ENCODE data around the gene KCNK5.

KCNK5 gene

DNA sequence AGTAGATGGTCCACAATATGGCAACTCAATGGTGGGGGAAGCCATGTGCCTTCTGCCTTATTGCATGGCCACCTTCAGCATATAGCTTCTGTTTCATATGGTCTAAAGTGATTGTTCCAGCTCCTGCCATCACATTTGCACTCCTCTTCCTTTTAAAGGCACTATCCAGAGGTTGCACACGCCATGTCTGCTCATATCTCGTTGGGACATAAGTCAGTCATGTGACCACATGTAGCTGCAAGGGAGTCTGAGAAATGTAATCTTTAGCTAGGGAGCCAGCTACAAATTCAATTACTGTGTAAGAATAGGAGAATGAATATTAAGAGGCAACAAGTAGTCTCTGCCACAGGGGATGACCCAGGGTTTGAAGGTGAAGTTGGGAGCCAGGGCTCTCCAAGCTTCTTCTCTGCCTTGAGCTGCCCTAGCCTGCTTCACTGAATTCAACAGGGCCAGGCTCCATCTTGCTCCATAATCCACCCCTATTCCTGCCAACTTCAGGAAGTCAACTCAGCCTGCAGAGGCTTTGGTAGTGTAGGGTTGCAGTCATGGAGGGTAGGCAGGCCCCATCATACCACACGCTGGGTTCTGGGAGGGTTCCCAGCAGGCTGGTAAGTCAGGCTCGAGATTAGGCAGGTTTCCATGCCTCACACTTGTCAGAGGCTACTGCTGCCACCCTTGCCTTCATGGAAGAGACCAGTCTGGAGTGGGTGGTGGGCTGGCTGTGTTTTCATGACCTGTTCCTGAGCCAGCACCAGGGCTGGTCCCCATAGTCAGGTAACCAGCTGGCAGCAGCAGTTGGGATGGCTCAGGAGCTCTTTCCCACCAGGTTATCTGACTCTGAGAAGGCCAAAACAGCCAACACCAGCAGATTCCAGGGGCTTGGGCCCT lies 57.5 kb downstream of the KCNK5 start:
- no peak for DNase-seq (ENCODE audit: low read depth)

DNA sequence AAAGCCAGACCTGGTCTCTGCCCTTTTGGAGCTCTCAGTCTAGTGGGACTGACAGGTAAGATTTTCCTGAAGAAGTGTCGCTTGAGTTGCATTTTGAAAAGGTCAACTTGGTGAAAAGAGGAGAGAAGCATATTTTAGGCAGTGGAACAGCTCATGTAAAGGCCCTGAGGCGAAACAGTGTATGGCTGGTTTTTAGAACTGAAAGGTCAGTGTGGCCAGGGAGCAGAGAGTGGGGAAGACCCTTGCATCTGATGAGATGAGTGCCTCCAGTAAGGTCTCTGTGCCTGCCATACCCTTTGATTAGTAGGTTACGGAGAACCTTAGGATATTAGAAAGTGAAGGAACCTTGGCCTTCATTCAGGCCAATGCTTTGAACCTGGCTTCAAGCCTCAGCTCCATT lies 58.4 kb downstream of the KCNK5 start:
- DNase-seq (ENCODE audit: low read depth), result no peak

DNA sequence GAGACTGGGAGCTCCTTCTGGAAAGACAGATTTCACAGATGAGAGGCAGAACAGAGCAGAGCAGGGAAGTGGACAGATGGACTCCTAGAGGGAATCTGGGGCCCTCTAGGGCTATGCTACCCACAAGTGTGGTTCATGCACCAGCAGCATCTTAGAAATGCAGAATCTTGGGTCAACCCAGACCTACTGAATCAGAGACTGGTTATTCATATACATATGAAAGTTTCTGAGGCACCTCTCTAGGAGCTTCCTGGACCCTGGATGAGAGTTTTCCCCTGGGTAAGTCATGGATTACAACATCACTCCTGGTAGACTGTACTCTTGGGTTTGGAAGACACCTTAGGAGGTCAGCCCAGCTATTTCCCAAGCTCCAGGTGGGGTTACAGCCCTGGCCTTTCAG lies 58.9 kb downstream of the KCNK5 start:
- DNase-seq (ENCODE audit: low read depth), result no peak

DNA sequence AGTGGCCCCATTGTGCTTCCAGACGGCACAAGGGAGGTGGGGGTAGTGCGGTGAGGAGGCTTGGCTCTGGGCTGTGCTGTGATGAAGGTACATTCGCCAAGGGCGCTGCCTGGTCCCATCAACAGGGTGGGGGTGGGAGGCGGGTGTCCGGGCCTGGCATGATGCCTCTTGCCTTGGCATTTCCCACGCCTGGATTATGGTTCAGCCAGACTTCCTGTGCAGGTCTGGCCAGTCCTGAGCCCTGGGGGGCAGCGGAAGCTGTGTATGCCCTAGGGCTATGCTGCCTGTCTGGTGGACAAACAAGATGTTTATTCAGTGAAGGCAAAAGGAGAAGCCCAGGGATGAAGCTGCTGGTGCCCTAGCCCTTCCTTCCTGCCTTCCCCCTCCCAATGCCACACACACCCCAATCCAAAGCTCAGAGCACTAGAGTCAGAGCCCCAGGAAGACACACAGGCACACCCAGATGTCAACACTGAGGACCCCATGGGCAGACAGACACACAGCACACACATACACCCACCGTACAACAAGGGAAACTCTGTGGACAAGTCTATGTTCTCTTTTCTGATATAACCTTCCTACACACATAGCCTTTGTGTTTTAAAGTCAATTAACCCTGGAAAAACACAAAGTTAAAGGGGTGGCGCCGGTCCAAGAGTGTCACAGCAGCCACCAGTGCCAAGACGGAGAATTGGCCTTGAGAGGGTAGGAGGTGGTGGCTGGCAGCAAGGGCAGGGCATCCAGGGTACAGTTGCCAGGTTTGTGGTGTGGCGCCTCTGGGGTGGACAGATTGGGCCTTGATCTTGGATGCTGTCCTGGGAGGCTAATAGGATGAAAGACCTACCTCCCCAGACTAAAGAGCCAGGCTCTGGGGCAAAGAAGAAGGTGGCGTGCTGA lies 59.6 kb downstream of the KCNK5 start:
- no peak for DNase-seq (ENCODE audit: low read depth)

DNA sequence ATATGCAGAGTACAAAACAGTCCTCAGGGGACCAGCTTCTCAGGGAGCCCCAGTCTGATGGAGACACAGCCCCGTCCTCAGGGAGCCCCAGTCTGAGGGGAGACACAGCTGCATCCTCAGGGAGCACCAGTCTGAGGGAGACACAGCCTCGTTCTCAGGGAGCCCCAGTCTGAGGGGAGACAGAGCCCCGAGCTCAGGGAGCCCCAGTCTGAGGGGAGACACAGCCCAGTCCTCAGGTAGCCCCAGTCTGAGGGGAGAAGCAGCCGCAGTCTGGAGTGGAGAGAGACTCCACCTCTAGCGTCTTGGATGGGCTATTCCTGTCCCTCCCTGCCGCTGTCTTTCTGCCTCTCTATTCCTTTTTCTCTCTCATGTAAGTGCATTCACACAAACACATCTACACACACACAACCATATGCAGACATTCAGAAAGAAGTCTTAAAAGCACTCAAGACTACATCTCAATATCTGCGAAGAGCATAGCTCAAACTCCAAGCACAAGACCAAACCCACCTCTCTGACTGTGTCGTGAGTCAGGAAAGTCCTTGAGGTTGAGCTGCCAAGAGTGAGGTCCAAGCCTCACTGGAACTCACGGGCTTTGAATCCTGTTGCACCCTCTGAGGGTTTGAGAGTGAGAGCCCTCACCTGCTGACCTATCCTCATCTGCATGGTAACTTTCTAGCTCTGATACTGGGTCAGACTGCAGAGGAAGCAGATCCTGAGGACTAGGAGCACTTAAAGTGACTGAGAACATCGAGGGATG lies 61.2 kb downstream of the KCNK5 start:
- no peak for DNase-seq (ENCODE audit: low read depth)

DNA sequence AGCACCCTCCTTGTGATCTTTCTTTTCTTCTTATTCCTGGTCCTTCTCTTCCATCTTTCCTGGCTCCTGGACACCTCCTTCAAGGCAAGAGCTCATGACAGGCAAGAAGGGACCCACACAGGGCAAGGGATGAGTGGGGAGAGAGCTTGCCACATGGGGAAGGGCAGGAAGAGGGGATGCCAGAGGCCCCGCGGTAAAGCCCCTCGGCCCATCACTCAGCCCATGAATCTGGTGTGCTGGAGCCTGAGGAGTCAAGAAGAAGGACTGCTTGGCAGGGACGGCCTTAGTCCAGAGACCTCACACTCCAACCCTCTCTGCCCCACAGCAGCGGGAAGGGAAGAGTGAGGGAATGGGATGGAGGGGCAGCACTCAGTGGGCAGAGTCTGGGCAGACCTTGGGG lies 62.0 kb downstream of the KCNK5 start:
- no peak for DNase-seq (ENCODE audit: low read depth)

DNA sequence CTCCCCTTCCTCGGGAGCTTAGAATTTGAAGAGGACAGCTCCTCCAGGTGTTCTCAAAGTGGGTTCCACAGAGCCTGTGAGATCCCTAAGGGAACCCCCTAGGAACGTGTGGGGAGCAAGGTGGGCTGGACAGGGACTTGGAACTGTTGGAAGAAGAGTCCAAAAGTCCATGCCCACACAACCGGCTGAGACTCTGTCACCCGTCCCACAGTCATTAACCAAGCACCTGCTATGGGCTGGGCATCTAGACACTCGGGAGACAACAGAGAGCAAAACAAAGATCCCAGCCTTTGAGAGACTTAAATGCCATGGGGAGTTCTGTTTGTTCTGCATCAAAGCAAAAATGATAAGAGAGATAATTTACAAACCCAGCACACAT lies 62.4 kb downstream of the KCNK5 start:
- DNase-seq (ENCODE audit: low read depth), result no peak

DNA sequence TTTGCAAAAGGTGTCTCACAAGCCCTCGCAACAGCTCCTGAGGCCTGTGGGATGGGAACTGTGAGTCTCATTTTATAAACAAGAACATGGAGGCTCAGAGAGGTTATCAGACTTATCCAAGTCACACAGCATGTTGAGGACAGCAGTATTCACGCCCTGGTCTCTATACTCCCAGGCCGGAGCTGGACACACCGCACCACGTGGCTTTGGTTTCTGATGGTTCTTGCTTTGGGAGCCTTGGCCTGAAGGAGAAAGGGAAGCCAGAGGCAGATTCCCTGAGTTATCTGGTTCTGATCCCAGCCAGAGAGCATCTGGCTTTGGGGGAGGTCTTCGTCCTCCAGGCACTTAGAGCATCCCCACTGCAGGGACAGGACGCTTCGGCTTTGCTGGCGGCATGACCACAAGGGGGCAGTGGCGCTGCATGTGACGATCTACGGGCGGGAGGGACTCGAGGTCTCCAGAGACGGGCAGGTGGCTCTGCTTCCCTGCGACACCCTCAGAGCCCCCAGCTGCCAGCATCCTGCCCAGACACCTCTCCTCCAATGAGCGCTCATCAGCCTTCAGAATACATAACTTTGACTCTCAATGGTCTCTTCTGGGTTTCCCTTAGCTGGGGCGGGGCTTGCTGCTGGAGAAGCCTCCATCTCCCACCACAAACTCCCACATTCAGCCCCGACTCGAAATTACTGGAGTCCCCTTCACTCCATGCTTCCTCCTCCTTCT lies 62.9 kb downstream of the KCNK5 start:
- peak; percentile 14 for DNase-seq (ENCODE audit: low read depth)

DNA sequence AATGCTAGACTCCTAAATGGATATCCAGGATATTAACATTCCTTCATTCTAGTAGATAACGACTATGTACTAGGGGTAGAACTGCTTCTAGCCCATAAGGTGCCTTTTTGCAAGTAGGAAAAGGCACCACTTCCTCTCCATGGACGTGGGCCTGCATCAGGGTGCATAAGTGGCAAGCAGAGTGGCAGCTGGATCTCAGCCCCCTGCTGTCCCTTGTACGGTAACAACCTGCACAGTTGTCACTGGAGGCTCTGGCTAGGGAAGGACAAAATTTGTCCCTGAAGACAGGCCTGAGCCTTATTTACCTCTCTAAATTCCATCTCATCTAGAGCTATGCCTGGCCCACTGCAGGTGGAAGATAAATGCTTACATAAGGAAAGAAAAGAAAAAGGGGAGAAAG lies 71.8 kb downstream of the KCNK5 start:
- no peak for DNase-seq (ENCODE audit: low read depth)

DNA sequence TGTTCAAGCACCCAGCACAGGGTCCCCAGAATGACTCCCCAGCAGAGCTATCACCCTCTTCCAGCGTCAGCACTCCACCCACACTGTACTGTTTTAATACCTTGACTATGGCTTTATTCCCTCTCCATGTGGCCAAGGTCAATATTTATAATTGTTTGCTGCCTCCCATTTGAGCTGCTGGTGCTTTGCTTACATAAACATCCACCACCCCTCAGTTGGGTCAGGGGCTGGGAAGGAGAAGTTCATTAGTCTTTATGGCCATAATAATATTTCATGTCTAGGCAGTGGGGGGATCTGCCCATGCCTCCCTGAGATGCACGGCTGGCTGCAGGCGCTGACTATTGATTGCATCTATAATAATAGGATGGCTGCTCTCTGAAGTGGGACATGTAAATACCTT lies 72.5 kb downstream of the KCNK5 start:
- DNase-seq (ENCODE audit: low read depth), result no peak

DNA sequence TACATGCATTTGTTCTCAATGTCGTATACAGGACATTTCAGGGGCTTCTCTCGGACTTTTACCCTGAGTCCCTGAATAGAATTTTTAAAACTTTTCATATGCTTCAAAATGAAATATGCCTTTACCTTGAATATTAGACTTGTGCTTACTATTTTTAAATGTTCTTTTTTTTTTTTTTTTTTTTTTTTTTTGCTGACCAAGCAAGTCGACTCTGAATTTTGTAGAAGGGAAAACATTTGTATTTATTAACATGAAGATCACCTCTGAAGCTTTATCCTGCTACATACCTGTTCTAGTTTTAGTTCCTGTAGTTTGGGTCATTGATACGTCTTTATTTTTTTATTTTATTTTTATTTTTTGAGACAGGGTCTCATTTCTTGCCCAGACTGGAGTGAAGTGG lies 74.6 kb downstream of the KCNK5 start:
- no peak for DNase-seq (ENCODE audit: low read depth)

DNA sequence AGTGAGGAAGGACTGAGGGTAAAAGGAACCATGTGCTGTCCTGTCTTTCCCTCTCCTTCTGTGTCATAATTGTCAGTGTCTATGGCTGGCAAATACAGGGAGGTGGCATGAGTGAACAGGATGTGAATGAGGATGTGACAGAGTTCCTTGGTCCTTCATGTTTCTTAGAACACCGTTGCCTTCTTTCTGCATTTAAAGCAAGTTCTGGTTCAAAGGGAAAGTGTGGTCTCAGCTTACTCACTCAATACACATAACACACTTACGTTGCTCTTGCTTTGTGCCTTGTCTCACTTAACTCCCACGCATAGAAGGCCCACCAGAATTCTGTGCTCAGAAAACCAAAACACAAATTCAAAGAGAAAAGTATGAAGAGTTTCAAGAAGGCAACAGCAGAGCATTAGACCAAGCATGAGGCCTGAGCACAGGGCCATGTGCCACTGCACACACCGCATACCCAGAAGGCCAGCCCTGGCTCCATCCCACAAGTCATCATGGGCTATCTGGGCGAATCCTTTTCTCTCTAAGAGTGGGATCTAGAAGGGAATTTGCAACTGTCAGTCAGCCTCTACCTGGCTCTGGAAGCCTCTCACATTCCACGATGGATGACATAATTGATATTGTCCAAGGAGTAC lies 75.4 kb downstream of the KCNK5 start:
- DNase-seq (ENCODE audit: low read depth), result no peak

DNA sequence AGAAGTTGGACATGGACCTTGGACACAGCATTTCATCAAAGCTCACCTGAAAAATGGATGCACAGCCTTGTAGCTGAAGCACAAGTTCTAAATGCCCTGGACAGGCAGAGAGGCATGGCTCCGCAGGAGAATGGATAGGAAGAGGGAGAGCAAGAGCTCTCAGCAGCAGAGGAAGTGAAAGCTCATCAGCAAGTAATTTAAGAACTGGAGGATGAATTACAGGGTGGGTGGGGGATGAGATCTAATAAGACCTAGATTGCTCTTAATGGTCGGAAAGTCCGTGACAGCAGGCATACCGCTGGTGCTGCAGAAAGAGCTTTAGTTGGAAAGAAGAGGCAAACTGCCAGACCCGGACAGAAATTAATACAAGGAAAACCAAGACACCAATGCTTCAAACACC lies 77.0 kb downstream of the KCNK5 start:
- DNase-seq (ENCODE audit: low read depth), result no peak

DNA sequence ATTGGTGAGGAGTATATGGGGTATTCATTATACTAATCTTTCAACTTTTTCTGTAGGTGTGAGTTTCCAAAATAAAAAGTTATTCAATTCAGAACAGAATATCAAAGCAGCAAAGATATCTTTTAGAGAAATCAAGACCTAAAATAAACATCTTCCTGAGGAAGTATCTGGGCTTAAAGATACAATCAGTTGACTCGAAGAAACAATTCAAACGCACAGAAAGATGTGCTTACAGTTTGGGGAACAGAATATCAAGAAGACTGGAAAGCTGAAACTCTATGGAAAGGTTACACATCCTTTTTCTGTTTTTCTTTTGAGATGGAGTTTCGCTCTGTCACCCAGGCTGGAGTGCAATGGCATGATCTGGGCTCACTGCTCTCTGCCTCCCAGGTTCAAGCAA lies 78.1 kb downstream of the KCNK5 start:
- no peak for DNase-seq (ENCODE audit: low read depth)

DNA sequence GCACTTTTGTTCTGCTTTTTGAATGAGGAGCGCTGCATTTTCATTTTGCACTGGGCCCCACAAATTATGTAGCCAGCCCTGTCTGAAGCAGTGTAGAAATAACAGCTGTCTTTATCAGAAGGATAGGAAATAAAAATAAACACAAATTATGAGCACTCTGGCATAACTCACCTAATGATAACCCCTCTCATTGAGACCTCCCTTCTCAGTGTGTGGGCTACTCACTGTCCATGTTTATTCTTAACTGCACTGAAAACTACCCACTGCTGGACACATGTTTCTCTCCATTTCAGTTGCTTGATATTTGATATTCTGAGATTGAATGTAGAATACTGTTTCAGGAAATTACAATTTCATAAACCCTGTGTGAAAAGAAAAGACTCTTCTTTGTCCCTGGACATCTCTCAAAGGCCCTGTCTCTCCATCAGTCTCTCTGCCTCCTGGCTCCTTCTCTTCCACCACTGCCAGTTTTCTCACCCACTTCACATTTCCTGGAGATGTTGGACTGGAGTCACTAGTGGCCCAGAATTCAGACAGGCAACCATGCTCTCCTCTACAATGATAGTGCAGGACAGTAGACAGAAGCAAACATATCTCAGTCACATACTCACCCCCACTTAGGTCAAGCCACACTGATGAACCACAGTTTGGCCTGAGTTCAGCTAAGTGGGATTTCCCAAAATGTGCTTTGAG lies 84.6 kb downstream of the KCNK5 start:
- no peak for DNase-seq (ENCODE audit: low read depth)

DNA sequence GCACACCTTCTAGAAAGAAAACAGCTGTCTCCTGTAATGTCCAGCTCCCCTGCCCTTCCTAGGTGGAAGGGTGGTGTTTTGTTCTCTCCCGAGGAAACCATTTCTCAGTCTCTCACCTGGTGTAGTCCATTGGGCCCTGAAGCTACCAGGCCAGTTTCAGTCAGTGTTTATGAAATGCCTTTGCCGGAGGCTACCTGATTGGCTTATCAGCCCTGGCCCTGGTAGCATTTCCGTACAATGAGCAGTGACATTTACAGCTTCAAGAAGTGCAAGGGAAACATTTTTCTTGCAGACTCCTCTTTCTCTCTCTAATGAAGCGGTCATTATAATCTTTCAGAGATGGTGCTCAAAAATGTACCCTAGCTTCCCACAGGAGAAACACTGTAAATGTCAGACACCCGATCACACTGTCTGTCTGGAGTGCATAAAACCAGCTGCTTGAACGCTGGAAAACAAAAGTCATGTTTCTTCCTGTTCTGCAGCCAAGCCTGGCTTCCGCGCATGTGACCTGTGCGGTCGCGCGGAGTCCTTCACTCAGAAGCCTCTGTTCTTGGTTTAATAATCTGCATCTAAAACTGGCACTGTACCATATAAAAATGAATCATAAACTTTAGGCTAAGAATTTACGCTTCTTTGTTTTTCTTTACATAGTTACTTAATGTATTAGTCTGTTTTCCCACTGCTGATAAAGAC lies 85.9 kb downstream of the KCNK5 start:
- DNase-seq (ENCODE audit: low read depth), result no peak

DNA sequence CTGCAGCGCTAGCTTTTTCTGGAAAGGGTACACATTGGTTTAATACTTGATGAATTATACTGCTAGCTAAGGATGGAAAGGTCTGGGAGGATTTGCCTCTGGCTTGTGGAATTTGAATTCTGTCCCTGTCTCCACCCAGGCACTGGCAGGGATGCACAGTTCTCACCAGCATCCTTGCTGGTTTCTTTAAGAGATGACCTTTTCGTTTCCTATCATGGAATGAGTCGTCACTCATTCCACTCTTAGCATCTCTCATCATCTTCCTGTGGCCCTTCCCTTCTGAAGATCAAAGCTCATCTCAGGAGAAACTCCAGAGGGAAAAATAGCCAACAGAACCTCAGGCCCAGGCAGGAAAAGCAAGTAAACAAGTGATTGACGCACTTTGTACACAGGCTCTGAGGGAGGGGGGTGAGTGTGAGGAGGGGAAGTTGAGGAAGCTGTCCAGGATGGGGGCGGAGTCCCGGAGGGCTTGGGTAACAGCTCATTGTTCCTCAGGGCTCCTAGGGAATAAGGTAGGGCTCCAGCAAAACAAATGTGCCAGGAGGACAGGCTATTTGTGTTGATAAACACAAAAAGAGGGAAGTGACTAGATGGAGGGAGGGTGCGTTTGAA lies 88.6 kb downstream of the KCNK5 start:
- DNase-seq (ENCODE audit: low read depth), result no peak
